Hindlimb muscle (tissue), 1 donor: ENCODE results near the gene EDNRA. TPM values are rescaled to one million over a fixed set of nuclear protein-coding genes. Genes with fewer than 3 reads are reported as not detected.

Experiments
- DNase-seq: peaks from one replicate; pipeline ENCODE4 v3.0.0-alpha.2; 2013
- polyA plus RNA-seq: library from polyadenylated mRNA; unstranded; fragments of 120-200 nt; gene quantifications from one replicate; pipeline ENCODE4 v1.2.1, GENCODE V29; 2013; ENCODE audit not compliant: insufficient read length

EDNRA gene
- polyA plus RNA-seq, 1 donor: 20.0 TPM

GRCh38 chr4:147589586-147589985, 108.7 kb downstream of the EDNRA start:
- DNase-seq: no peak

- DNase-seq: peak; percentile 80
Observed at GRCh38 chr4:147590249-147590920, 109.5 kb downstream of the EDNRA start.

GRCh38 chr4:147591106-147591505, 110.2 kb downstream of the EDNRA start:
- no peak for DNase-seq

GRCh38 chr4:147594107-147594506, 113.2 kb downstream of the EDNRA start:
- DNase-seq: no peak

Other genes with a start within 250 kb of the EDNRA start
- gene TMEM184C, start 136.3 kb downstream of the EDNRA start, polyA plus RNA-seq: 19.4 TPM
- gene PRMT9, start 203.1 kb downstream of the EDNRA start, polyA plus RNA-seq: 11.0 TPM